ENCODE measurements around the gene MOV10L1. TPM values are rescaled to one million over a fixed set of nuclear protein-coding genes. Genes with fewer than 3 reads are reported as not detected.
"Not testable (repeated sequence)": the region's sequence is repeated elsewhere in the genome, so short reads cannot be mapped to it uniquely, and the experiment has no call there.

The MOV10L1 gene
- total RNA-seq, 4 donors from 2014 or later = 0.67 TPM; not detected in 3

DNA sequence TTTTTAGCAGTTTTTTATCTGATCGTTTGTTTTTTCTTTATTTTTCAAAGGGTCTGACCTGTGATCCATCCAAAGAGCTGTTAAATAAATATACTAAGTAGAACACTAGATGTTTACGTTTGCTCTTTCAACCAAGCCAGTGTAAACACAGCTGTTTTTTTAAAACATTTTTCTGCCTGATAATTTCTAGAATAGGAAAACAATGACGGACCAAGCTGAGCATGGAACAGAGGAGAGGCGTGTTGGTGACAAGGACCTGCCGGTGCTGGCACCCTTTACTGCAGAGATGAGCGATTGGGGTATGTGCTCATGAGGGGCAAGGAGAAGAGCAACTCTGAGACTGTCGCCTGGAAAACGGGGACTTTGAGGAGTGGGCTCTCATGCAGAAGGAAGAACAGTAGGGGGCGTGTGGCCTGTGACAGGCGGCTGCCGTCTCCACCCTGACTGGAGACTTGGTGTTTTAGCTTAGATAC lies 52.1 kb downstream of the MOV10L1 start:
- Histone ChIP-seq H3K4me3 (no peak overlapping the region), H3K9me3 (no peaks in the 10 kb centered on the region), H3K27me3 (no peaks in the 10 kb centered on the region), H3K27ac (no peak overlapping the region), H3K36me3 (no peaks in the 10 kb centered on the region), H3K4me1 (peaks cover 0 to 11% (median 0%) of the 10 kb centered on the region in 4 donors)
- DNase-seq = no peak
- TF ChIP-seq POLR2A (IDR thresholded peaks at IDR 0.05) = no peak
- TF ChIP-seq, protein P1, sequence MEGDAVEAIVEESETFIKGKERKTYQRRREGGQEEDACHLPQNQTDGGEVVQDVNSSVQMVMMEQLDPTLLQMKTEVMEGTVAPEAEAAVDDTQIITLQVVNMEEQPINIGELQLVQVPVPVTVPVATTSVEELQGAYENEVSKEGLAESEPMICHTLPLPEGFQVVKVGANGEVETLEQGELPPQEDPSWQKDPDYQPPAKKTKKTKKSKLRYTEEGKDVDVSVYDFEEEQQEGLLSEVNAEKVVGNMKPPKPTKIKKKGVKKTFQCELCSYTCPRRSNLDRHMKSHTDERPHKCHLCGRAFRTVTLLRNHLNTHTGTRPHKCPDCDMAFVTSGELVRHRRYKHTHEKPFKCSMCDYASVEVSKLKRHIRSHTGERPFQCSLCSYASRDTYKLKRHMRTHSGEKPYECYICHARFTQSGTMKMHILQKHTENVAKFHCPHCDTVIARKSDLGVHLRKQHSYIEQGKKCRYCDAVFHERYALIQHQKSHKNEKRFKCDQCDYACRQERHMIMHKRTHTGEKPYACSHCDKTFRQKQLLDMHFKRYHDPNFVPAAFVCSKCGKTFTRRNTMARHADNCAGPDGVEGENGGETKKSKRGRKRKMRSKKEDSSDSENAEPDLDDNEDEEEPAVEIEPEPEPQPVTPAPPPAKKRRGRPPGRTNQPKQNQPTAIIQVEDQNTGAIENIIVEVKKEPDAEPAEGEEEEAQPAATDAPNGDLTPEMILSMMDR (IDR thresholded peaks at IDR 0.05) = no peak

DNA sequence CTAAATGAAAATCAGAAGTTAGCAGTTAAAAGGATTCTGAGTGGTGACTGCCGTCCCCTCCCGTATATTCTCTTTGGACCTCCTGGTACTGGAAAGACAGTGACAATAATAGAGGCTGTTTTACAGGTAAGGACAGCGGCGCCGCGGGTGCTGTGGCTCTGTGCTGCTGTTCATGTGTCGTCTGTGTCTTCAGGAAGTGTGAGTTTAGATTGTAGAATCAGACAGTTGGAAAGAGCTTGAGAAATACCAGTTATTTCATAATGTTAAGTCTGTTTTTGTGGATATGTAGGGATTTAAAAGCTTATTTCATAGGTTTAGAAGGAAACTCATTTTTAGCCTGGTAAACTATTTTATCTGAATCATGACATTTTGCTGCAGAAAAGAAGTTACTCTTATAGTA lies 53.3 kb downstream of the MOV10L1 start:
- no peaks in the 10 kb centered on the region for H3K36me3 ChIP-seq
- peaks cover 0 to 11% (median 0%) of the 10 kb centered on the region in 4 donors for H3K4me1 ChIP-seq
- DNase-seq = no peak
- H3K4me3 ChIP-seq = no peak overlapping the region
- no peaks in the 10 kb centered on the region for H3K9me3 ChIP-seq
- H3K27ac ChIP-seq = no peak overlapping the region
- TF ChIP-seq, protein P1 (IDR thresholded peaks at IDR 0.05) = no peak
- no peak for TF ChIP-seq POLR2A (IDR thresholded peaks at IDR 0.05)
- H3K27me3 ChIP-seq = no peaks in the 10 kb centered on the region

DNA sequence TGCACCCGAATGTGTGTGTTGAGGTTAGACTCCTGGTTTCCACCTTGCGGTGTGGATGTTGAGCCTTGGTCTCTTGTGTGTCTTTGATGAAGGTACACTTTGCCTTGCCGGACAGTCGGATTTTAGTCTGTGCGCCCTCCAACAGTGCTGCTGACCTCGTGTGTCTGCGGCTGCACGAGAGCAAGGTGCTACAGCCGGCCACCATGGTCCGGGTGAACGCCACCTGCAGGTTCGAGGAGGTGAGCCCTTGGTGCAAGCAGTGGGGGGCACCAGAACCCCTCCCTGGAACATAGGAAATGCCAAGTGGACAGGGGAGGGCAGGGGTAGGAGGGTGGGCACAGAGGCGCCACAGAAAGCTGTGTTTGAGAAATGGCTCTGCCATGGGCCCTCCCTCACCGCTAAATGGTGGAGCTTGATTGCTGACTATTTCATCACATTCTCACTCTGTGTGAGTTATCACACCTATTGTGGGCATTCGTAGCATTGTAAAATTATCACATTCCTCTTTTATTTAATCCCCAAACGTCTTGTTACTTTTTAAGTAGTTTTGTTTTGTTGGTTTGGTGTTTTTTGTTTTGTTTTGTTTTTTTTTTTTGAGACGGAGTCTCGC lies 54.3 kb downstream of the MOV10L1 start:
- Histone ChIP-seq H3K27me3 (no peaks in the 10 kb centered on the region), H3K27ac (no peak overlapping the region), H3K4me3 (no peak overlapping the region), H3K9me3 (no peaks in the 10 kb centered on the region), H3K4me1 (peaks cover 0 to 11% (median 0%) of the 10 kb centered on the region in 4 donors), H3K36me3 (no peaks in the 10 kb centered on the region)
- no peak for DNase-seq
- TF ChIP-seq, protein P1 (IDR thresholded peaks at IDR 0.05) = no peak
- no peak for TF ChIP-seq POLR2A (IDR thresholded peaks at IDR 0.05)

DNA sequence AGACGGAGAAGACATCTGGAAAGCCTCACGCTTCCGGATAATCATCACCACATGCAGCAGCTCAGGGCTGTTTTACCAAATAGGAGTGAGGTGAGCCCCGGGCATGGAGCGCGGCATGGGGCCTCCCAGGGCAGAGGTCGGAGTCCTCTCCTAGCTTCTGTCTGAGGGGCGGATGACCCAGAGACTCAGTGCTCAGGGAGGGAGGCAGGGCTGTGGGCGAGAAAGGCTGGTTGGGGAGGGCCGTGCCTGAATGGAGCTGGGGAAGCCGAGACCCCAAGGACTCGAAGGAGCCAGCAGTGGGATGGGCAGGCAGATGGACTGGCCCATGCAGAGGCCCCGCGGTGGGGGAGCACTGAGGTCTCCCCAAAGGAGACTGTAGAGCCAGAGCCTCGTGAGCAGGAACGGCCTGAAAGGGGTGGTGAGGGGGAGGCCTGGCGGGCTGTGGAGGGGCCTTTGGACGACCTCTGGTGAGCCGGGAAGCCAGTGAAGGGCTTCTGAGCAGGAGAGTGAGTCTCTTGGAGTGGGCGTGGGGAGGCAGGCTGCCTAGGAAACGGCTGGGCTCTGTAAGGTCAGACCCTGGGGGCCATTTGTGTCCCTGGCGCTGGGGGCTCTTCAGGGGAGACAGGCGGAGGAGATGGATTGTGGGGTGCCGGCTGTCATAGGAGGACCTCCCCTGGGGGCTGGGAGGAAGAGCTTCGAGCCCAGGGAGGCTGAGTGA lies 56.1 kb downstream of the MOV10L1 start:
- TF ChIP-seq, protein P1 (IDR thresholded peaks at IDR 0.05) = no peak
- TF ChIP-seq POLR2A (IDR thresholded peaks at IDR 0.05) = no peak
- Histone ChIP-seq H3K27me3 (no peaks in the 10 kb centered on the region), H3K27ac (no peak overlapping the region), H3K4me1 (peaks cover 0 to 11% (median 0%) of the 10 kb centered on the region in 4 donors), H3K36me3 (no peaks in the 10 kb centered on the region), H3K9me3 (no peaks in the 10 kb centered on the region), H3K4me3 (no peak overlapping the region)
- DNase-seq = no peak

DNA sequence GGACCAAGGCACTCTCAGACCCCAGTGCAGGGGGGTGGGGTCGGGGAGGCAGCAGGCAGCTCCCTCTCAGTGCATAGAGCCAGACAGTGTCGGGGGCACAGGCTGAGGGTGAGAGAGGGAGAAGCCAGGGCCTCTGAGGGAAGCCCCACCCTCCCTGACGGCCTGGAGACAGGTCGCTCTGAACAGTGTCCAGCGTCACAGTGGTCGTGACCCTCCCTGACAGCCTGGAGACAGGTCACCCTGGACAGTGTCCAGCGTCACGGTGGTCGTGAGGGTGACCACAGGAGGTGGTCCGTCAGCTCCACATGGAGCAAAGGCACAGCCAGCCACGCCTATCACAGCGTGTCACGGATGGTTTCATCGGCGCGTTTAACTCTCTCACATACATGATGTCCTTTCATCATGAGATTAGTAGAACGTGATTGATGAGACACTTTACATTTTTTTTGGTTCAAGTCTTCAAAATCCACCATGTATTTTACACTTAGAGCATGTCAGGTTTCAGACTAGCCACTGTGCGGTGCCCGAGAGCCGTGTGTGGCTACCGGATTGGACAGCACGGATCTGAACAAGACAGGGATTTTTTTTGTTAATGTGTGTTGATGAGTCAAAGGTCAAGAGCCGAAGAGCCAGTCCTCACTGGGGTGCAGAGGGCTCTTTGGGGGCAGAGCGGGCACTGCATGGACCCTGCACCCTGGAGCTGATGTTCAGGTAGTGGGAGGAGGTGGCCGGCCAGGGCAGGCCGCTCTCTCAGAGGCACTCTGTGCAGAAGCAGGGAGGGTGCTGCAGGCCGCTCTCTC lies 56.8 kb downstream of the MOV10L1 start:
- Histone ChIP-seq H3K9me3 (no peaks in the 10 kb centered on the region), H3K27me3 (no peaks in the 10 kb centered on the region), H3K27ac (no peak overlapping the region), H3K36me3 (no peaks in the 10 kb centered on the region), H3K4me3 (no peak overlapping the region), H3K4me1 (peaks cover 0 to 11% (median 0%) of the 10 kb centered on the region in 4 donors)
- TF ChIP-seq POLR2A (IDR thresholded peaks at IDR 0.05) = no peak
- TF ChIP-seq, protein P1 (IDR thresholded peaks at IDR 0.05) = peak in 4 of 6 experiments; percentile 55 to 94 (median 82)
- DNase-seq = peak in 2 of 3 donors; percentile 75 to 82

DNA sequence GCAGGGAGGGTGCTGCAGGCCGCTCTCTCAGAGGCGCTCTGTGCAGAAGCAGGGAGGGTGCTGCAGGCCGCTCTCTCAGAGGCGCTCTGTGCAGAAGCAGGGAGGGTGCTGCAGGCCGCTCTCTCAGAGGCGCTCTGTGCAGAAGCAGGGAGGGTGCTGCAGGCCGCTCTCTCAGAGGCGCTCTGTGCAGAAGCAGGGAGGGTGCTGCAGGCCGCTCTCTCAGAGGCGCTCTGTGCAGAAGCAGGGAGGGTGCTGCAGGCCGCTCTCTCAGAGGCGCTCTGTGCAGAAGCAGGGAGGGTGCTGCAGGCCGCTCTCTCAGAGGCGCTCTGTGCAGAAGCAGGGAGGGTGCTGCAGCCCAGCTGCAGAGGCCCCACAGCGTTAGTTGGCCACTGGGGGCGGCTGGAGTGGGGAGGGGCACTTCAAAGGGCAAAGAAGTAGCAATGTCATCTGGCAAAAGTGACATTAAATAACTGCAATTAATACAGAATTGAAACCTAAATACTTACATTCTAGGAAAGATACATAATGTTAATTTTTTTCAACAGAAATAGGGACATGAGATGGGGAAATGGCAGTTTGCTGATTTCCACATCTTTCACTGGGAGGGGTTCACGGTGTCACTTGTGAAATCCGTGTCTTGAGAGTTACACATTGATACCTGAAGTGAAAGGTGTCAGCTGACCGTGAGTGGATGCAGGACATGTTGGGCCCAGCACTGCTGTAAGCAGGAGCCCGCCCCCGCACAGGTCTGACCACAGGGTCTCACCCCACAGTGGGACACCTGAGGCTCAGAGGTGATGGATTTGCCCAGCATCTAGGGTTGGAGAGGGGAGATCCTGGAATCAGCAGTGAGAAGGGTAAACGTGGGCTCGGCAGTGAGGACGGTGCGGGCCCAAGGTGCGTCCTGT lies 57.7 kb downstream of the MOV10L1 start:
- H3K9me3 ChIP-seq, H3K27me3 ChIP-seq, DNase-seq, H3K4me3 ChIP-seq, H3K27ac ChIP-seq, H3K36me3 ChIP-seq: not testable (repeated sequence)
- peaks cover 0 to 11% (median 0%) of the 10 kb centered on the region in 4 donors for H3K4me1 ChIP-seq

All from Peyer's patch (tissue), 4 donors.